Peyer's patch (tissue), 4 donors: ENCODE measurements around the gene MIR17HG. TPM values are rescaled to one million over a fixed set of nuclear protein-coding genes. Genes with fewer than 3 reads are reported as not detected.
"Not testable (repeated sequence)": the region's sequence is repeated elsewhere in the genome, so short reads cannot be mapped to it uniquely, and the experiment has no call there.

ENCODE experiments used
- DNase-seq, 3 donors: peaks; one replicate each; pipeline ENCODE4 v3.0.0-alpha.2; 2017 to 2019
- H3K27ac ChIP-seq, 4 donors: fragments of 200-600 bp; sonication (generic); one replicate each; pipeline ENCODE4 v1.5.1; 2016 to 2019
- H3K27me3 ChIP-seq, 2 donors: fragments of 200-600 bp; sonication (generic); one replicate each; pipeline ENCODE4 v1.5.1; 2019
- H3K36me3 ChIP-seq, 3 donors: fragments of 200-600 bp; sonication (generic); one replicate each; pipeline ENCODE4 v1.5.1; 2016 to 2019
- H3K4me1 ChIP-seq, 4 donors: fragments of 200-600 bp; sonication (generic); one replicate each; pipeline ENCODE4 v1.5.1; 2016 to 2019
- H3K4me3 ChIP-seq, 4 donors: fragments of 200-600 bp; sonication (generic); 1 replicate in 3 of 4; 2 replicates in 1 of 4; pipeline ENCODE4 v1.5.1; 2016 to 2019; ENCODE audit warnings: mild to moderate bottlenecking in 1 of 4
- H3K9me3 ChIP-seq, 4 donors: fragments of 200-600 bp; sonication (generic); one replicate each; pipeline ENCODE4 v1.5.1; 2016 to 2019; ENCODE audit warnings: mild to moderate bottlenecking in 1 of 4
- CTCF ChIP-seq, 6 experiments: fragments of 450-650 bp in 4 of 6; fragments of 200-600 bp in 2 of 6; sonication (generic) in 1 of 6; IDR thresholded peaks; one replicate each; pipeline ENCODE4 v1.5.1; 2017 to 2019; ENCODE audit warnings: antibody characterized with exemption in 6 of 6, mild to moderate bottlenecking in 3 of 6, moderate library complexity in 1 of 6
- POLR2A ChIP-seq, 2 donors: fragments of 450-650 bp; IDR thresholded peaks; one replicate each; pipeline ENCODE4 v1.5.1; 2017; ENCODE audit warnings: antibody characterized with exemption in 2 of 2, mild to moderate bottlenecking in 2 of 2, moderate library complexity in 2 of 2
- total RNA-seq, 4 donors: library from RNA; depleted of rRNA; stranded (reverse); fragments of >200 nt; gene quantifications; one replicate each; pipeline ENCODE4 v1.1.0, GENCODE V29; 2016

The MIR17HG gene
- total RNA-seq, 4 donors from 2014 or later: 0.88 to 10.4 (median 4.5) TPM

GRCh38 chr13:91351980-91352379 is 4.5 kb downstream of the MIR17HG start:
- no peak overlapping the region for H3K27ac ChIP-seq
- no peaks in the 10 kb centered on the region for H3K27me3 ChIP-seq
- TF ChIP-seq CTCF (IDR thresholded peaks at IDR 0.05): no peak
- TF ChIP-seq POLR2A (IDR thresholded peaks at IDR 0.05): no peak
- DNase-seq: no peak
- no peaks in the 10 kb centered on the region for H3K9me3 ChIP-seq
- peaks cover 0 to 4% (median 0%) of the 10 kb centered on the region in 3 donors for H3K36me3 ChIP-seq
- peaks cover 0 to 12% (median 4%) of the 10 kb centered on the region in 4 donors for H3K4me1 ChIP-seq
- no peak overlapping the region for H3K4me3 ChIP-seq

GRCh38 chr13:91352891-91353290 is 5.4 kb downstream of the MIR17HG start:
- not testable (repeated sequence) for H3K27ac ChIP-seq, H3K27me3 ChIP-seq, H3K4me3 ChIP-seq, H3K36me3 ChIP-seq, H3K9me3 ChIP-seq, DNase-seq
- peaks cover 0 to 11% (median 4%) of the 10 kb centered on the region in 4 donors for H3K4me1 ChIP-seq

- H3K36me3 ChIP-seq: peaks cover 0 to 4% (median 0%) of the 10 kb centered on the region in 3 donors
- no peak overlapping the region for H3K27ac ChIP-seq
- no peak for DNase-seq
- no peak overlapping the region for H3K4me3 ChIP-seq
- no peaks in the 10 kb centered on the region for H3K27me3 ChIP-seq
- H3K9me3 ChIP-seq: no peaks in the 10 kb centered on the region
- TF ChIP-seq POLR2A (IDR thresholded peaks at IDR 0.05) (no peak), CTCF (IDR thresholded peaks at IDR 0.05) (no peak)
- peaks cover 0 to 11% (median 4%) of the 10 kb centered on the region in 4 donors for H3K4me1 ChIP-seq
Observed at GRCh38 chr13:91353494-91353893, 6.0 kb downstream of the MIR17HG start.

- H3K9me3 ChIP-seq: no peaks in the 10 kb centered on the region
- H3K4me1 ChIP-seq: no peaks in the 10 kb centered on the region
- no peak for DNase-seq
- no peak for TF ChIP-seq POLR2A (IDR thresholded peaks at IDR 0.05)
- no peak for TF ChIP-seq CTCF (IDR thresholded peaks at IDR 0.05)
- no peak overlapping the region for H3K27ac ChIP-seq
- peaks cover 0 to 4% (median 0%) of the 10 kb centered on the region in 3 donors for H3K36me3 ChIP-seq
- H3K27me3 ChIP-seq: no peaks in the 10 kb centered on the region
- no peak overlapping the region for H3K4me3 ChIP-seq
Observed at GRCh38 chr13:91355099-91355825, 7.8 kb downstream of the MIR17HG start.

- Histone ChIP-seq H3K27me3 (no peaks in the 10 kb centered on the region), H3K4me1 (no peaks in the 10 kb centered on the region), H3K4me3 (no peak overlapping the region), H3K36me3 (peaks cover 0 to 4% (median 0%) of the 10 kb centered on the region in 3 donors), H3K9me3 (no peaks in the 10 kb centered on the region), H3K27ac (no peak overlapping the region)
- TF ChIP-seq POLR2A (IDR thresholded peaks at IDR 0.05) (no peak), CTCF (IDR thresholded peaks at IDR 0.05) (no peak)
- DNase-seq: no peak
Observed at GRCh38 chr13:91355826-91356710, 8.6 kb downstream of the MIR17HG start.
